HCT116 (cell line): ENCODE measurements around the gene GLI3. TPM values are rescaled to one million over a fixed set of nuclear protein-coding genes. Genes with fewer than 3 reads are reported as not detected.

Experiments
- ATAC-seq: fragments of 200-7000 bp; cut with Tn5 transposase; 2 replicates; pipeline ENCODE4 v1.9.1; 2020; ENCODE audit warnings: mild to moderate bottlenecking, moderate library complexity
- BruUV-seq: library from RNA; stranded (reverse); fragments of 400-500 nt; replicated peaks from 2 replicates; lab custom pipeline; 2021; lab: Mats Ljungman, UMichigan
- CTCF ChIA-PET: fragments of 300-600 bp; sonication (Branson Sonifier 250); formaldehyde crosslinking; loops from one replicate; lab custom pipeline; 2021; ENCODE audit warnings: antibody characterized with exemption; lab: Charles Lee
- POLR2A ChIA-PET: fragments of 300-600, 350-600 bp; sonication (Branson Sonifier 250); formaldehyde crosslinking; loops from one replicate; lab custom pipeline; 2021; ENCODE audit warnings: antibody characterized with exemption; lab: Charles Lee
- RAD21 ChIA-PET, 2 experiments: fragments of 300-600 bp; sonication (Branson Sonifier 250); formaldehyde crosslinking; loops; one replicate each; lab custom pipeline; 2023; ENCODE audit warnings: low total read pairs in 2 of 2; ENCODE audit not compliant: uncharacterized antibody in 2 of 2, unreplicated experiment in 2 of 2, low non-redundant PET in 1 of 2; lab: Charles Lee
- DNase-seq: peaks from one replicate; pipeline ENCODE4 v3.0.0-alpha.2; 2010; ENCODE audit warnings: low read depth, low spot score
- H2AFZ ChIP-seq: fragments of 200-600 bp; shearing (Covaris generic), sonication (generic); 2 replicates; pipeline ENCODE4 v1.6.1; 2017; ENCODE audit warnings: low read depth, mixed run types, mixed read lengths, antibody characterized with exemption, low read length; ENCODE audit not compliant: poor library complexity, severe bottlenecking
- H3K27ac ChIP-seq: 2 replicates; pipeline ENCODE4 v1.5.1; 2012; ENCODE audit warnings: low read depth, low read length
- H3K27me3 ChIP-seq: fragments of 200-600 bp; sonication (generic); 2 replicates; pipeline ENCODE4 v1.6.1; 2016; ENCODE audit warnings: mixed run types, low read length, mixed read lengths; ENCODE audit not compliant: insufficient read depth
- H3K36me3 ChIP-seq, 2 experiments: fragments of 200-500 bp in 1 of 2; fragments of 200-600 bp in 1 of 2; sonication (Bioruptor generic) in 1 of 2; sonication (generic) in 1 of 2; 2 replicates each; pipeline versions ENCODE4 v1.5.1 to v1.6.1; 2014 to 2016; ENCODE audit warnings: low read length in 2 of 2, inconsistent platforms in 1 of 2, mixed read lengths in 1 of 2, mixed run types in 1 of 2; ENCODE audit not compliant: insufficient read depth in 2 of 2, control insufficient read depth in 1 of 2
- H3K4me1 ChIP-seq, 2 experiments: fragments of 200-600 bp in 1 of 2; sonication (generic) in 1 of 2; 2 replicates each; pipeline versions ENCODE4 v1.5.1 to v1.6.1; 2012 to 2017; ENCODE audit warnings: low read length in 2 of 2, inconsistent platforms in 1 of 2, mild to moderate bottlenecking in 1 of 2, mixed read lengths in 1 of 2, mixed run types in 1 of 2, moderate library complexity in 1 of 2; ENCODE audit not compliant: insufficient read depth in 2 of 2, control insufficient read depth in 1 of 2
- H3K4me2 ChIP-seq: fragments of 200-600 bp; sonication (generic); 2 replicates; pipeline ENCODE4 v1.6.1; 2017; ENCODE audit warnings: mixed run types, low read length, mixed read lengths
- H3K4me3 ChIP-seq, 2 experiments: fragments of 200-600 bp in 1 of 2; sonication (generic) in 1 of 2; replicated peaks in 1 of 2; 2 replicates each; pipeline ENCODE4 v1.5.1; 2011 to 2016; ENCODE audit warnings: low read length in 2 of 2, control low read depth in 1 of 2, low read depth in 1 of 2, mild to moderate bottlenecking in 1 of 2, mixed read lengths in 1 of 2, mixed run types in 1 of 2
- H3K79me2 ChIP-seq: fragments of 200-600 bp; sonication (generic); 2 replicates; pipeline ENCODE4 v1.6.1; 2017; ENCODE audit warnings: mild to moderate bottlenecking, mixed run types, low read length, moderate library complexity, mixed read lengths; ENCODE audit not compliant: insufficient read depth
- H3K9ac ChIP-seq: fragments of 200-600 bp; sonication (generic); 2 replicates; pipeline ENCODE4 v1.6.1; 2016; ENCODE audit warnings: low read length, mixed read lengths
- H3K9me2 ChIP-seq: fragments of 200-600 bp; sonication (generic), shearing (Covaris generic); 2 replicates; pipeline ENCODE4 v1.6.1; 2017; ENCODE audit warnings: mixed run types, mild to moderate bottlenecking, moderate library complexity; ENCODE audit not compliant: insufficient read depth
- H3K9me3 ChIP-seq, 2 experiments: fragments of 200-500 bp in 1 of 2; fragments of 200-600 bp in 1 of 2; sonication (Bioruptor generic) in 1 of 2; sonication (generic) in 1 of 2; 2 replicates each; pipeline ENCODE4 v1.6.1; 2014 to 2017; ENCODE audit warnings: low read length in 2 of 2, mixed read lengths in 2 of 2, inconsistent platforms in 1 of 2, low read depth in 1 of 2, mild to moderate bottlenecking in 1 of 2, mixed run types in 1 of 2, moderate library complexity in 1 of 2; ENCODE audit not compliant: control insufficient read depth in 1 of 2, insufficient read depth in 1 of 2
- H4K20me1 ChIP-seq: fragments of 200-600 bp; sonication (generic), shearing (Covaris generic); 2 replicates; pipeline ENCODE4 v1.6.1; 2017; ENCODE audit warnings: mixed run types, mild to moderate bottlenecking, moderate library complexity; ENCODE audit not compliant: insufficient read depth
- CEBPB ChIP-seq: IDR thresholded peaks from 2 replicates; pipeline ENCODE4 v1.6.1; 2012; ENCODE audit warnings: low read depth
- EGR1 ChIP-seq: IDR thresholded peaks from 2 replicates; pipeline ENCODE4 v1.6.1; 2012; ENCODE audit warnings: low read depth
- ELF1 ChIP-seq: IDR thresholded peaks from 2 replicates; pipeline ENCODE4 v1.6.1; 2012; ENCODE audit warnings: low read depth, borderline replicate concordance
- EZH2phosphoT487 ChIP-seq: fragments of 200-600 bp; IDR thresholded peaks from 2 replicates; pipeline ENCODE4 v1.6.1; 2018; ENCODE audit warnings: antibody characterized with exemption, borderline replicate concordance
- FOSL1 ChIP-seq: IDR thresholded peaks from 2 replicates; pipeline ENCODE4 v1.6.1; 2012; ENCODE audit warnings: low read depth
- POLR2A ChIP-seq: IDR thresholded peaks from 2 replicates; pipeline ENCODE4 v1.7.0; 2011; ENCODE audit warnings: borderline replicate concordance; ENCODE audit not compliant: insufficient read depth, insufficient read length; ENCODE audit errors: extremely low read depth
- POLR2AphosphoS5 ChIP-seq: IDR thresholded peaks from 2 replicates; pipeline ENCODE4 v1.6.1; 2011; ENCODE audit warnings: mild to moderate bottlenecking, low read depth, low read length, moderate library complexity
- RAD21 ChIP-seq: IDR thresholded peaks from 2 replicates; pipeline ENCODE4 v1.6.1; 2012; ENCODE audit warnings: low read depth, mild to moderate bottlenecking
- SIN3A ChIP-seq: IDR thresholded peaks from 2 replicates; pipeline ENCODE4 v1.6.1; 2012; ENCODE audit warnings: low read depth
- SRF ChIP-seq: IDR thresholded peaks from 2 replicates; pipeline ENCODE4 v1.6.1; 2012; ENCODE audit warnings: low read depth
- YY1 ChIP-seq: IDR thresholded peaks from 2 replicates; pipeline ENCODE4 v1.6.1; 2011; ENCODE audit warnings: low read length, low read depth, moderate library complexity, mild to moderate bottlenecking; ENCODE audit not compliant: insufficient replicate concordance; ENCODE audit errors: extremely low read depth
- ZFX ChIP-seq: fragments of 450-650 bp; IDR thresholded peaks from 2 replicates; pipeline ENCODE4 v1.6.1; 2017
- ZNF274 ChIP-seq: fragments of 200-500 bp; sonication (Bioruptor generic); IDR thresholded peaks from 2 replicates; pipeline ENCODE4 v1.6.1; 2014; ENCODE audit warnings: mild to moderate bottlenecking, low read depth, low read length, inconsistent platforms
- intact Hi-C: fragments of 100-400 bp; cut with micrococcal nuclease; formaldehyde crosslinking; loops from 2 replicates; pipeline ENCODE4 v1.10.0; 2022
- total RNA-seq: library from RNA; stranded (reverse); gene quantifications from one replicate; pipeline ENCODE4 v1.2.1, GENCODE V29; 2021; ENCODE audit not compliant: unreplicated experiment
- TF ChIP-seq, protein P1 (sequence below): IDR thresholded peaks from 2 replicates; pipeline ENCODE4 v1.6.1; 2012; ENCODE audit warnings: low read depth
- TF ChIP-seq, protein P2 (sequence below), 3 experiments: fragments of 200-600 bp in 1 of 3; sonication (generic) in 1 of 3; IDR thresholded peaks in 2 of 3; conservative IDR thresholded peaks in 1 of 3; 2 replicates each; pipeline ENCODE4 v1.5.1; 2012 to 2017; ENCODE audit warnings: low read depth in 2 of 3, low read length in 2 of 3, antibody characterized with exemption in 1 of 3, borderline replicate concordance in 1 of 3, control low read depth in 1 of 3, mild to moderate bottlenecking in 1 of 3, mixed read lengths in 1 of 3, mixed run types in 1 of 3, moderate library complexity in 1 of 3; ENCODE audit not compliant: insufficient read depth in 1 of 3
- TF ChIP-seq, protein P3 (sequence below): IDR thresholded peaks from 2 replicates; pipeline ENCODE4 v1.6.1; 2011; ENCODE audit warnings: mild to moderate bottlenecking, low read length, moderate library complexity; ENCODE audit not compliant: insufficient replicate concordance; ENCODE audit errors: extremely low read depth
- TF ChIP-seq, protein P4 (sequence below): IDR thresholded peaks from 2 replicates; pipeline ENCODE4 v1.6.1; 2012
- TF ChIP-seq, protein P5 (sequence below): IDR thresholded peaks from 2 replicates; pipeline ENCODE4 v1.6.1; 2012

The GLI3 gene
- total RNA-seq, 1 experiment from 2014 or later: 0.07 TPM

DNA sequence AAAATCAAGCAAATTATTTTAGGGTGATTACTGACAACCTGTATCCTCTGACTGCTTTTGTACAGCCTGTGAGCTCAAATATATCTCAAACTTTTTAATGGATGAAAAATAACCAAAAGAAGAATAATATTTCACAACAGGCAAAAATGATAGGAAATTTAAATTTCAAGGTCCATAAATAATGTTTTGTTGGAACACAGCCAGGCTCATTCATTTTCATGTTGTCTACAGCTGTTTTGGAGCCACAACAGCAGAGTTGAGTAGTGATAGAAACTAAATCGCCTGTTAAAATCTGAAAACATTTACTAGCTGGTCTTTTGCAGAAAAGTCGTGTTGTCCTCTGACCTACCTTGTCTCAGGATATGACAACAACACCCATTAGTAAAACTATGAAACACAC lies 75.9 kb downstream of the GLI3 start:
- no peak for DNase-seq
- ATAC-seq: no peak
- no peak overlapping the region for H3K4me3 ChIP-seq
- intact Hi-C loops: no loop called here
- no peaks in the 10 kb centered on the region for H4K20me1 ChIP-seq
- no peaks in the 10 kb centered on the region for H3K9me3 ChIP-seq
- no peak overlapping the region for H3K27ac ChIP-seq
- no peak for TF ChIP-seq YY1
- TF ChIP-seq, protein P1, sequence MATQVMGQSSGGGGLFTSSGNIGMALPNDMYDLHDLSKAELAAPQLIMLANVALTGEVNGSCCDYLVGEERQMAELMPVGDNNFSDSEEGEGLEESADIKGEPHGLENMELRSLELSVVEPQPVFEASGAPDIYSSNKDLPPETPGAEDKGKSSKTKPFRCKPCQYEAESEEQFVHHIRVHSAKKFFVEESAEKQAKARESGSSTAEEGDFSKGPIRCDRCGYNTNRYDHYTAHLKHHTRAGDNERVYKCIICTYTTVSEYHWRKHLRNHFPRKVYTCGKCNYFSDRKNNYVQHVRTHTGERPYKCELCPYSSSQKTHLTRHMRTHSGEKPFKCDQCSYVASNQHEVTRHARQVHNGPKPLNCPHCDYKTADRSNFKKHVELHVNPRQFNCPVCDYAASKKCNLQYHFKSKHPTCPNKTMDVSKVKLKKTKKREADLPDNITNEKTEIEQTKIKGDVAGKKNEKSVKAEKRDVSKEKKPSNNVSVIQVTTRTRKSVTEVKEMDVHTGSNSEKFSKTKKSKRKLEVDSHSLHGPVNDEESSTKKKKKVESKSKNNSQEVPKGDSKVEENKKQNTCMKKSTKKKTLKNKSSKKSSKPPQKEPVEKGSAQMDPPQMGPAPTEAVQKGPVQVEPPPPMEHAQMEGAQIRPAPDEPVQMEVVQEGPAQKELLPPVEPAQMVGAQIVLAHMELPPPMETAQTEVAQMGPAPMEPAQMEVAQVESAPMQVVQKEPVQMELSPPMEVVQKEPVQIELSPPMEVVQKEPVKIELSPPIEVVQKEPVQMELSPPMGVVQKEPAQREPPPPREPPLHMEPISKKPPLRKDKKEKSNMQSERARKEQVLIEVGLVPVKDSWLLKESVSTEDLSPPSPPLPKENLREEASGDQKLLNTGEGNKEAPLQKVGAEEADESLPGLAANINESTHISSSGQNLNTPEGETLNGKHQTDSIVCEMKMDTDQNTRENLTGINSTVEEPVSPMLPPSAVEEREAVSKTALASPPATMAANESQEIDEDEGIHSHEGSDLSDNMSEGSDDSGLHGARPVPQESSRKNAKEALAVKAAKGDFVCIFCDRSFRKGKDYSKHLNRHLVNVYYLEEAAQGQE: no peak
- no peak for TF ChIP-seq EZH2phosphoT487
- no peak for TF ChIP-seq ZFX
- no peak for TF ChIP-seq EGR1
- TF ChIP-seq, protein P2, sequence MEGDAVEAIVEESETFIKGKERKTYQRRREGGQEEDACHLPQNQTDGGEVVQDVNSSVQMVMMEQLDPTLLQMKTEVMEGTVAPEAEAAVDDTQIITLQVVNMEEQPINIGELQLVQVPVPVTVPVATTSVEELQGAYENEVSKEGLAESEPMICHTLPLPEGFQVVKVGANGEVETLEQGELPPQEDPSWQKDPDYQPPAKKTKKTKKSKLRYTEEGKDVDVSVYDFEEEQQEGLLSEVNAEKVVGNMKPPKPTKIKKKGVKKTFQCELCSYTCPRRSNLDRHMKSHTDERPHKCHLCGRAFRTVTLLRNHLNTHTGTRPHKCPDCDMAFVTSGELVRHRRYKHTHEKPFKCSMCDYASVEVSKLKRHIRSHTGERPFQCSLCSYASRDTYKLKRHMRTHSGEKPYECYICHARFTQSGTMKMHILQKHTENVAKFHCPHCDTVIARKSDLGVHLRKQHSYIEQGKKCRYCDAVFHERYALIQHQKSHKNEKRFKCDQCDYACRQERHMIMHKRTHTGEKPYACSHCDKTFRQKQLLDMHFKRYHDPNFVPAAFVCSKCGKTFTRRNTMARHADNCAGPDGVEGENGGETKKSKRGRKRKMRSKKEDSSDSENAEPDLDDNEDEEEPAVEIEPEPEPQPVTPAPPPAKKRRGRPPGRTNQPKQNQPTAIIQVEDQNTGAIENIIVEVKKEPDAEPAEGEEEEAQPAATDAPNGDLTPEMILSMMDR (IDR thresholded peaks at IDR 0.05 in 2 of 3, conservative IDR thresholded peaks at IDR 0.05 in 1 of 3; ENCODE audit: borderline replicate concordance in 1 of 3, insufficient read depth in 1 of 3, low read depth in 2 of 3, low read length in 2 of 3): no peak
- TF ChIP-seq RAD21: no peak
- no peak for TF ChIP-seq SIN3A
- TF ChIP-seq ELF1: no peak
- TF ChIP-seq FOSL1: no peak
- TF ChIP-seq CEBPB: no peak
- TF ChIP-seq, protein P3, sequence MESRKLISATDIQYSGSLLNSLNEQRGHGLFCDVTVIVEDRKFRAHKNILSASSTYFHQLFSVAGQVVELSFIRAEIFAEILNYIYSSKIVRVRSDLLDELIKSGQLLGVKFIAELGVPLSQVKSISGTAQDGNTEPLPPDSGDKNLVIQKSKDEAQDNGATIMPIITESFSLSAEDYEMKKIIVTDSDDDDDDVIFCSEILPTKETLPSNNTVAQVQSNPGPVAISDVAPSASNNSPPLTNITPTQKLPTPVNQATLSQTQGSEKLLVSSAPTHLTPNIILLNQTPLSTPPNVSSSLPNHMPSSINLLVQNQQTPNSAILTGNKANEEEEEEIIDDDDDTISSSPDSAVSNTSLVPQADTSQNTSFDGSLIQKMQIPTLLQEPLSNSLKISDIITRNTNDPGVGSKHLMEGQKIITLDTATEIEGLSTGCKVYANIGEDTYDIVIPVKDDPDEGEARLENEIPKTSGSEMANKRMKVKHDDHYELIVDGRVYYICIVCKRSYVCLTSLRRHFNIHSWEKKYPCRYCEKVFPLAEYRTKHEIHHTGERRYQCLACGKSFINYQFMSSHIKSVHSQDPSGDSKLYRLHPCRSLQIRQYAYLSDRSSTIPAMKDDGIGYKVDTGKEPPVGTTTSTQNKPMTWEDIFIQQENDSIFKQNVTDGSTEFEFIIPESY: no peak
- TF ChIP-seq POLR2A: no peak
- no peak for TF ChIP-seq ZNF274
- TF ChIP-seq SRF: no peak
- no peak for TF ChIP-seq POLR2AphosphoS5
- TF ChIP-seq, protein P4, sequence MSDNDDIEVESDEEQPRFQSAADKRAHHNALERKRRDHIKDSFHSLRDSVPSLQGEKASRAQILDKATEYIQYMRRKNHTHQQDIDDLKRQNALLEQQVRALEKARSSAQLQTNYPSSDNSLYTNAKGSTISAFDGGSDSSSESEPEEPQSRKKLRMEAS: no peak
- TF ChIP-seq, protein P5, sequence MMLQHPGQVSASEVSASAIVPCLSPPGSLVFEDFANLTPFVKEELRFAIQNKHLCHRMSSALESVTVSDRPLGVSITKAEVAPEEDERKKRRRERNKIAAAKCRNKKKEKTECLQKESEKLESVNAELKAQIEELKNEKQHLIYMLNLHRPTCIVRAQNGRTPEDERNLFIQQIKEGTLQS: no peak
- TF ChIP-seq, all 23 proteins: peak for 0
- no peaks in the 10 kb centered on the region for H3K9me2 ChIP-seq
- H3K9ac ChIP-seq: no peak overlapping the region
- H3K79me2 ChIP-seq: no peaks in the 10 kb centered on the region
- H3K4me2 ChIP-seq: no peak overlapping the region
- ChIA-PET POLR2A (no interaction called here), RAD21 (no interaction called here), CTCF (no interaction called here)
- no peak overlapping the region for H2AFZ ChIP-seq
- H3K36me3 ChIP-seq: no peaks in the 10 kb centered on the region
- H3K27me3 ChIP-seq: no peaks in the 10 kb centered on the region
- BruUV-seq: no TSS peak
- no peaks in the 10 kb centered on the region for H3K4me1 ChIP-seq
